ENCODE data around the gene PABPN1. TPM values are rescaled to one million over a fixed set of nuclear protein-coding genes. Genes with fewer than 3 reads are reported as not detected.

The PABPN1 gene
- total RNA-seq, 1 donor from 2014 or later, result 252 TPM

- no peak for DNase-seq (ENCODE audit: low spot score)
- no peak overlapping the region for H3K4me3 Mint-ChIP-seq
- peaks cover 14% of the 10 kb centered on the region for H3K27me3 Mint-ChIP-seq (ENCODE audit: insufficient read depth)
- H3K27ac Mint-ChIP-seq, result no peak overlapping the region
- H3K9me3 Mint-ChIP-seq, result no peaks in the 10 kb centered on the region
- no peaks in the 10 kb centered on the region for H3K36me3 Mint-ChIP-seq (ENCODE audit: low read depth)
- intact Hi-C loops (cut with micrococcal nuclease), result no loop called here
- no peaks in the 10 kb centered on the region for H3K4me1 Mint-ChIP-seq (ENCODE audit: low read depth)
These were observed 38.6 kb downstream of the PABPN1 start for GRCh38 chr14:23359722-23360447.

DNA sequence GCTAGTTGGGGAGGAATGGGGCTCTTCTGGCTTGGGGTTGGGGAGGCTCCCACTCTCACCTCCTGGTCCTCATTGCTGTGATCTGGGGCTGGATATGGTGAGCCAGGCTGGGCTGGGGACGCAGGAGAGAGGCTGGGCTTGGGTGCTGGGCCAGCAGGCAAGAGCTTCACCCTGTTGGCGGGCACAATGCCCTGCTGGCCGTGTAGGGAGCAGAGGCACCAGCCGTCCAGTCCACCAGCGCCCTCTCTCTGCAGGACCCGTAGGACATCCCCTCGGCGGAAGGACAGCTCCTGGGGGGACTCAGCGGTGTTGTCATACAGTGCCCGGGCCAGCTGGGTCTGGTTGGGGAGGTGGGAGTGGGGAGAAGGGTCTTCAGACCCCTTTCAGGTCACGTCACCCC, 39.2 kb downstream of the PABPN1 start:
- no peak overlapping the region for H3K4me3 Mint-ChIP-seq
- intact Hi-C loops (cut with micrococcal nuclease), result no loop called here
- peaks cover 15% of the 10 kb centered on the region for H3K27me3 Mint-ChIP-seq (ENCODE audit: insufficient read depth)
- H3K9me3 Mint-ChIP-seq, result no peaks in the 10 kb centered on the region
- no peak for DNase-seq (ENCODE audit: low spot score)
- H3K4me1 Mint-ChIP-seq (ENCODE audit: low read depth), result no peaks in the 10 kb centered on the region
- H3K27ac Mint-ChIP-seq, result no peak overlapping the region
- H3K36me3 Mint-ChIP-seq (ENCODE audit: low read depth), result no peaks in the 10 kb centered on the region

- DNase-seq (ENCODE audit: low spot score), result no peak
- H3K36me3 Mint-ChIP-seq (ENCODE audit: low read depth), result no peaks in the 10 kb centered on the region
These were observed 40.1 kb downstream of the PABPN1 start for GRCh38 chr14:23361320-23361719.

DNA sequence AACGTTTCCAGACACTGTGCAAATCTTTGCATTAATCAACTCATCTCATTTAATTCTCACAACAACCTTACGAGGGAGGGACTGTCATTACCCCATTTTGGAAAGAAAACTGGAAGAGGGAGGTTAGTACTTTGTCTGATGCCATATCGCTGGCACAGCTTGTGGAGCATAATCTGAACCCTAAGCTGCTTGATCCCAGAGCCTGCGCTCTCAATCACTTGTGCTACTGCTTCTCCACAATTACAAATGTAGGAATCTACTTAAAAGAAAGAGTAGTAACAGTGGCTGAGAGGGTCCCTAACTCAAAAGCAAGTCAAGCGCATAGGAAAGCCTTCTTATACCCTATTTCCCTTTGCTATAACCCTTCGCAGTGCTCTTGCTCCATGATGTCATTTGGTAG, 40.5 kb downstream of the PABPN1 start:
- no peak overlapping the region for H3K4me3 Mint-ChIP-seq
- intact Hi-C loops (cut with micrococcal nuclease), result no loop called here

More at GRCh38 chr14:23361320-23361719, 40.1 kb downstream of the PABPN1 start:
- Mint-ChIP-seq H3K4me3 (no peak overlapping the region), H3K27me3 (ENCODE audit: insufficient read depth) (peaks cover 15% of the 10 kb centered on the region), H3K27ac (no peak overlapping the region), H3K9me3 (no peaks in the 10 kb centered on the region), H3K4me1 (ENCODE audit: low read depth) (no peaks in the 10 kb centered on the region)
- intact Hi-C loops (cut with micrococcal nuclease), result no loop called here

GRCh38 chr14:23362200-23362599, 40.9 kb downstream of the PABPN1 start:
- Mint-ChIP-seq H3K27me3 (ENCODE audit: insufficient read depth) (peaks cover 23% of the 10 kb centered on the region), H3K4me1 (ENCODE audit: low read depth) (no peaks in the 10 kb centered on the region), H3K27ac (no peak overlapping the region), H3K36me3 (ENCODE audit: low read depth) (no peaks in the 10 kb centered on the region), H3K4me3 (no peak overlapping the region), H3K9me3 (no peaks in the 10 kb centered on the region)
- intact Hi-C loops (cut with micrococcal nuclease), result no loop called here
- no peak for DNase-seq (ENCODE audit: low spot score)

More for the DNA sequence above, 40.5 kb downstream of the PABPN1 start:
- H3K36me3 Mint-ChIP-seq (ENCODE audit: low read depth), result no peaks in the 10 kb centered on the region
- no peak for DNase-seq (ENCODE audit: low spot score)
- H3K27ac Mint-ChIP-seq, result no peak overlapping the region
- no peaks in the 10 kb centered on the region for H3K9me3 Mint-ChIP-seq
- peaks cover 19% of the 10 kb centered on the region for H3K27me3 Mint-ChIP-seq (ENCODE audit: insufficient read depth)
- no peaks in the 10 kb centered on the region for H3K4me1 Mint-ChIP-seq (ENCODE audit: low read depth)

DNA sequence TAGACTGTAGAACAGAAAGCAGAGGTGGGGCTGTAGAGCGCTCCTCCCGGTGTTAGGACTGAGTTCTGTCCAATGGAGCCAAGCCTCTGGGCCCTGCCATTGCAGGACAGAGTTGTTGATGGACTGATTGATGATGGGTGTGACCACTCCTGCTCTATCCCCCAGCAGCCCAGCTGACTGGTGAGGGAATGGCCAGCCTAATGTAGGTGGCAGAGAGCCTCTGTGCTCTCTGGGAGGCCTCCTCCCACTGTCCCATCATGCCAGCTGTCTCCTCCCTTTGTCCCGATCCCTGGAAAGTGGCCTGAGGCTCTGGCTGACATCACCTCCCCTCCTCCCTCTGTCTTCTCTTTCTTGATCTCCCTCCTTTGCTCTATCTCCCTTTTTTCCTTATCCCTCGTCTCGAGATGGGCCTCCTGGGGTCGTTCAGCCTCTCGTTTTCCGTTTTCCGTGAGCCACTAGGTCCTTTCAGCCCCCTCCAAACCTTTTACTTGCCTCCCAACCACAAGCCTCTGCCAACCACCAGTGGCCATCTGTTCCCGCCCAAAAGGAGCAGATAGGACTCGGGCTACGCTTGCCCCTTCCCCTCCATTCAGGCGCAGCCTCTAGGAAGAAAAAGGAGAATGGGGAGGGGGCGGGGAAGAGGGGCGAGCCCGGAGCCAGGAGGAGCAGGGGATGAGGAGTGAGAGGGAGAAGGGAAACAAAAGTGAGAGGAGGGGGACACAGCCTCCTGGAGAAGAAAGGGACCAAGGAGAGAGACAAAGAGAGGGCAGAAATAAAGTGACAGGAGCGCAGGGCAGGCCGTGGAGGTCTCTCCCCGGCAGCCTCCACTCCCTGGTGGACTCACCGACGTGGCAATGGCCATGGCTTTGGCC, 43.1 kb downstream of the PABPN1 start:
- no peak for DNase-seq (ENCODE audit: low spot score)
- Mint-ChIP-seq H3K9me3 (no peaks in the 10 kb centered on the region), H3K36me3 (ENCODE audit: low read depth) (no peaks in the 10 kb centered on the region), H3K4me1 (ENCODE audit: low read depth) (no peaks in the 10 kb centered on the region), H3K4me3 (no peak overlapping the region), H3K27ac (no peak overlapping the region), H3K27me3 (ENCODE audit: insufficient read depth) (peaks cover 31% of the 10 kb centered on the region)
- intact Hi-C loops (cut with micrococcal nuclease), result no loop called here

DNA sequence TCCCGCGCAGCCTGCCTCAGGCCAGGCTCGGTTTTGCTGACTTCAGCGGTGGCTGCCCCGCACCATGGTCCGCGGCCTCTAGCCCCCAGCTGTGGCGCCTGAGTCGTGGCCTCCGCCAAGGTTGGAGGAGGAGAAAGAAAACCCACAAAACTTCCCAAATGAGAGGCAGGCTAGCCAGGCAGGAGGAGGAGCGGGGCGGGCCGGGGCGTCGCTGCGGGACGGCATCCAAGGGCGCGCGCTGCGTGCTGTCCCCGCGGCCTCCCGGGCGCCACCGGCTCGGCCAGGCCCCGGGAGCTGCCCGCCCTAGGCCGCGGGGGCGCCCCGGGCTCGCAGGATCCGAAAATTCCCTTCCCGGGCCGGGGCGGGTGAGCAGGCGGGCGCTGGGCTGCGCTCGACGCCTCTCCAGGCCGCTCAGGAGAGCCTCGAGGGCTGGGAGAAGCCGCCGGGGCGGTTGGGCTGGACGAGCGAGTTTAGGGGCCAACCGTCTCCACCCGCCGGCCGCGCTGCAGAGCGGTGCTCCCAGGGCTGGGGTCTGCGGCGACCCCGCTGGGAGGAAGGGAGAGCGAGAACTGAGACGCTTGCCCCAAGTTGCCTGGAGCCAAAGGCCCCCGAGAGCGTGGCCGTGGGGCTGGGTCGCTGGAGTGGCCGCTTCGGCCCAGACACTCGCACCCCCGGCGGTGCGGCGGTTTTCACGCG, 43.9 kb downstream of the PABPN1 start, which contains the start of gene EFS:
Gene EFS (minus strand): TSS at position 137 of the 696 bp plus-strand sequence. CDS start 147 bp downstream, outside the sequence.
- no peak within 1 kb of the TSS for H3K27ac Mint-ChIP-seq
- no peak for DNase-seq (ENCODE audit: low spot score)
- no peaks in the 10 kb centered on the region for H3K36me3 Mint-ChIP-seq (ENCODE audit: low read depth)
- no peaks in the 10 kb centered on the region for H3K4me1 Mint-ChIP-seq (ENCODE audit: low read depth)
- no peaks in the 10 kb centered on the region for H3K9me3 Mint-ChIP-seq
- H3K4me3 Mint-ChIP-seq, result no peak within 1 kb of the TSS
- intact Hi-C loops (cut with micrococcal nuclease), result no loop called here
- peaks cover 31% of the 10 kb centered on the region for H3K27me3 Mint-ChIP-seq (ENCODE audit: insufficient read depth)

DNA sequence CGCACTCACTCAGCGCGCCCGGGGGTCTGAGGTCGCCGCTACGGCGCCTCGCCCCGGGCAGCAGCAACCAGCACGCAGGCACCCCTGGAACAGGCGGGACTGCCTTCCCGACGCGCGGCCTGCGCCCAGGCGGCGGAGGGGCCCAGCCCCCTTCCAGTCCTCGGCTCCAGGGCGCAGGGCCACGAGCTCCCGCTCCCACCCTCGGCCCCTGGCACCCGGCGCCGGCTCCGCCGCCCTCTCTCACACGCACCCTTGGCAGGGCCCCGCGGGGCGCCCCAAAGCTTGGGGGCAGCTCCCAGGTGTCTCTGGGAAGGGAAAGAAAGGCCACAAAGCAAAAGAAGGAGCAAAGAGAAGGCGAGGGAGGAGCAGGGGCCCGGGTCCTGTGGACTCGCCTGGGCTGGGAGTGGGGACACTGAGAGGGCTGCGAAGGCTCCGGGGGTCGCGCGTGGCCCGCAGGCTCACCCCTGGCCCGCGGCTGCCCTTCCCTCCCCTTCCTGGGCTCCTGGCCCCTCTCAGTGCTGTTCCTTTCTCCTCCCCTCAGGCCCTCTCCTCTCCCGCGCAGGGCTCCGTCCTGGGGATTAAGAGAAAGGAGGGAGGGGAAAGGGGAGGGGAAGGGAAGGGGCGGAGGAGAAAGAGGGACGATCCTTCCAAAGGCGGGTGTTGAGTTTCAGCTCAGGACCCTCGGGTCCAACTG, 44.6 kb downstream of the PABPN1 start:
- peaks cover 31% of the 10 kb centered on the region for H3K27me3 Mint-ChIP-seq (ENCODE audit: insufficient read depth)

DNA sequence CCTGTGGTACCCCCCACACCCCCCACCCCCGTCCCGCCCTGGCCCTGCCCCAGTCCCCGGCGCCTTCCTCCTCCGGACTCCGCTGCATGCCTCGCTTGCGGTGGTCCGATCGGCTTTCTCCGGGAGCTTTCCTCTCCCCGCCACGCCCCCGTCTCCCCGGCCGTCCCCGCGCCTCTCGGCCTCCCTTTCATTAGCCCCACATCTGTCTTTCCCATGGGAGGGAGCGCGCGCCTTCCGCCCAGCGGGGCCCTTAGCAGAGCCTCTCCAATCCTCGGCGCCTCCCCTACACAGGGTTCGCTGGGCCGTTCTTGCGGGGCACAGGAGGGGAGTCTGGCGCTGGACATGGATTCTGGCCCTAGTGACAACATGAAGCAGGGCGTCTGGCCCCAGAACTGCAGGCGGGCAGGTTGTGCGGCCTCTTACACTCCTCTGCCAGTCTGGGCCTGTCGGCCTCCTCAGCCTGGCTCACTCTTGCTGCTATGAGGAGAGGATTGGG, 45.2 kb downstream of the PABPN1 start:
- H3K27ac Mint-ChIP-seq, result no peak overlapping the region
- intact Hi-C loops (cut with micrococcal nuclease), result no loop called here

More for the DNA sequence above, 44.6 kb downstream of the PABPN1 start:
- Mint-ChIP-seq H3K4me3 (no peak overlapping the region), H3K36me3 (ENCODE audit: low read depth) (no peaks in the 10 kb centered on the region), H3K27ac (no peak overlapping the region), H3K4me1 (ENCODE audit: low read depth) (no peaks in the 10 kb centered on the region), H3K9me3 (no peaks in the 10 kb centered on the region)
- intact Hi-C loops (cut with micrococcal nuclease), result no loop called here
- DNase-seq (ENCODE audit: low spot score), result no peak

GRCh38 chr14:23370221-23370620, 49.0 kb downstream of the PABPN1 start:
- Mint-ChIP-seq H3K27ac (no peak overlapping the region), H3K36me3 (ENCODE audit: low read depth) (no peaks in the 10 kb centered on the region), H3K4me1 (ENCODE audit: low read depth) (no peaks in the 10 kb centered on the region), H3K27me3 (ENCODE audit: insufficient read depth) (peaks cover 18% of the 10 kb centered on the region), H3K9me3 (no peaks in the 10 kb centered on the region), H3K4me3 (no peak overlapping the region)
- DNase-seq (ENCODE audit: low spot score), result no peak
- intact Hi-C loops (cut with micrococcal nuclease), result no loop called here

More for the DNA sequence above, 45.2 kb downstream of the PABPN1 start:
- Mint-ChIP-seq H3K27me3 (ENCODE audit: insufficient read depth) (peaks cover 31% of the 10 kb centered on the region), H3K36me3 (ENCODE audit: low read depth) (no peaks in the 10 kb centered on the region), H3K4me3 (no peak overlapping the region), H3K4me1 (ENCODE audit: low read depth) (no peaks in the 10 kb centered on the region), H3K9me3 (no peaks in the 10 kb centered on the region)
- DNase-seq (ENCODE audit: low spot score), result no peak

DNA sequence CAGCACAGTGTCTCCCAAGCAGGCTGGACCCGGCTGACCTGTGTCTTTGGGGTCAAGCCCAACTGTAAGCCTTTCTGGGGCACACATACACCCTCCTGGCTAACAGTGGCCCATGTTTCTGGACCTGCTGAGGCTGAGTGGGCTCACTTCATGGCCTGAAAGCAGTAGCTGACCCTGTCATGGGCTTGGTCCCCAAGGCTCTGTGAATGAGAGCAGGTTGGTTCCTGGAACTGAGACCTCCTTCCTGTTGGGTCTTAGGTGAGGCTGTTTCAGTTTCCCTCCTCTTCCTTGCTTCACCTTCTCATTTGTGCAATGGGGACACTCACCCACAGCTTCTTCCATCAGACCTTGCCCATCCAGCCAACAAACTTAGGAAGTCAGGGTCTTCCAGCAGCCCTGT, 50.6 kb downstream of the PABPN1 start:
- Mint-ChIP-seq H3K4me3 (no peak overlapping the region), H3K9me3 (no peaks in the 10 kb centered on the region), H3K27ac (no peak overlapping the region), H3K27me3 (ENCODE audit: insufficient read depth) (peaks cover 13% of the 10 kb centered on the region), H3K4me1 (ENCODE audit: low read depth) (no peaks in the 10 kb centered on the region), H3K36me3 (ENCODE audit: low read depth) (no peaks in the 10 kb centered on the region)
- no peak for DNase-seq (ENCODE audit: low spot score)
- intact Hi-C loops (cut with micrococcal nuclease), result no loop called here

- H3K4me3 Mint-ChIP-seq, result no peak within 1 kb of the TSS
- H3K36me3 Mint-ChIP-seq (ENCODE audit: low read depth), result no peaks in the 10 kb centered on the region
- H3K4me1 Mint-ChIP-seq (ENCODE audit: low read depth), result no peaks in the 10 kb centered on the region
- no peak for DNase-seq (ENCODE audit: low spot score)
- H3K9me3 Mint-ChIP-seq, result no peaks in the 10 kb centered on the region
- H3K27ac Mint-ChIP-seq, result no peak within 1 kb of the TSS
- intact Hi-C loops (cut with micrococcal nuclease), result no loop called here
- H3K27me3 Mint-ChIP-seq (ENCODE audit: insufficient read depth), result peaks cover 7% of the 10 kb centered on the region
These were observed 51.3 kb downstream of the PABPN1 start, which contains the start of gene IL25 for GRCh38 chr14:23372509-23372908. IL25 (plus strand) TSS chr14:23372809.
